Kidney (tissue), 14 donors: Measurements from ENCODE around the gene KMT2C. TPM values are rescaled to one million over a fixed set of nuclear protein-coding genes. Genes with fewer than 3 reads are reported as not detected.

Source experiments
- DNase-seq, 5 donors: peaks; one replicate each; pipeline ENCODE4 v3.0.0-alpha.2; 2013 to 2020
- FAIRE-seq: peaks from 2 replicates; lab custom pipeline; 2012; peaks lifted over from hg19 to GRCh38; lab: Jason Lieb, UNC
- H3K27ac ChIP-seq, 2 donors: one replicate each; pipeline ENCODE4 v1.7.0; 2013; ENCODE audit warnings: low read depth in 2 of 2, low read length in 2 of 2, inconsistent platforms in 1 of 2
- H3K27me3 ChIP-seq: one replicate; pipeline ENCODE4 v1.7.1; 2013; ENCODE audit warnings: low read length, inconsistent platforms; ENCODE audit not compliant: control insufficient read depth, insufficient read depth
- H3K36me3 ChIP-seq, 3 donors: one replicate each; pipeline versions ENCODE4 v1.7.0 to v1.7.1; 2013; ENCODE audit warnings: low read length in 3 of 3, control low read depth in 1 of 3, inconsistent platforms in 1 of 3; ENCODE audit not compliant: insufficient read depth in 3 of 3, control insufficient read depth in 2 of 3
- H3K4me1 ChIP-seq, 3 donors: one replicate each; pipeline versions ENCODE4 v1.7.0 to v1.7.1; 2013; ENCODE audit warnings: low read length in 3 of 3, inconsistent platforms in 1 of 3, low read depth in 1 of 3; ENCODE audit not compliant: control insufficient read depth in 2 of 3, insufficient read depth in 2 of 3
- H3K4me3 ChIP-seq, 3 donors: one replicate each; pipeline versions ENCODE4 v1.7.0 to v1.8.1; 2013; ENCODE audit warnings: low read length in 3 of 3, control low read depth in 1 of 3, inconsistent platforms in 1 of 3
- H3K9ac ChIP-seq, 3 donors: one replicate each; pipeline versions ENCODE4 v1.7.0 to v1.7.1; 2013; ENCODE audit warnings: low read length in 3 of 3, control low read depth in 1 of 3, inconsistent platforms in 1 of 3
- H3K9me3 ChIP-seq, 3 donors: one replicate each; pipeline versions ENCODE4 v1.7.0 to v1.7.1; 2013; ENCODE audit warnings: low read length in 3 of 3, control low read depth in 1 of 3, inconsistent platforms in 1 of 3; ENCODE audit not compliant: control insufficient read depth in 2 of 3, insufficient read depth in 1 of 3
- CTCF ChIP-seq: IDR thresholded peaks from 3 replicates; pipeline ENCODE4 v1.5.1; 2012; ENCODE audit warnings: mild to moderate bottlenecking, moderate library complexity, borderline replicate concordance; ENCODE audit not compliant: insufficient read depth; ENCODE audit errors: extremely low read depth
- intact Hi-C: fragments of 100-400 bp; cut with DNase I; formaldehyde crosslinking; loops from one replicate; pipeline ENCODE4 v1.11.1; 2022
- polyA plus RNA-seq: library from polyadenylated mRNA; stranded (reverse); fragments of 350-450 nt; fragmentation: Illumina TruSeq; extraction: RNeasy Lipid Tissue Mini Kit (QIAGEN cat#74804); gene quantifications from one replicate; pipeline ENCODE4 v1.2.3, GENCODE V29; 2014; ENCODE audit warnings: low read depth, low replicate concordance; ENCODE audit not compliant: insufficient read depth
- total RNA-seq: library from RNA; stranded (reverse); fragmentation: NEBNext Ultra II Directional; extraction: Animal tissue kit (Norgen Biotek cat#: 25700); gene quantifications from one replicate; pipeline ENCODE4 v1.2.1, GENCODE V29; 2021
- donor health status: control.
- donor health status: control.
- donor health status: control.
- donor health status: control.
- donor health status: control.
- donor health status: DM: yes; HTN: yes; CAD: no.
- donor health status: Normal renal cell carcinoma (clear cell type).

KMT2C gene
- total and polyA plus RNA-seq, 2 donors from 2014 or later = 4.8 to 102 TPM

DNA sequence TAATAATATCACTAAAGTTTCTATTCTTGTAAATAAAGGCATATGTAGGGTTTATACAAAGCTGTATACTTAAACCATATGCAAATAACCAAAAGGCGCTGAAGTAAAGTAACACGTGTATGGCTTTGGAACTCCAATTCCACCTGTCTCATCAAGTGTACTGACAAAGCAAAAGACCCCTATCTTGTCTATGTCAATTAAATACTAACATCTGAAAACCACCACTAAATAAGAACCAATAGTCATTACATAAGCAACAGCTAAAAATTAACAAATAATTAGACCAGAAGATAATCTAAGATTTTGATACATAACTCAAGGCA is 93.9 kb downstream of the KMT2C start:
- intact Hi-C loops = no loop called here
- FAIRE-seq = no peak
- no peak overlapping the region for H3K4me3 ChIP-seq
- H3K4me1 ChIP-seq = peaks cover 0 to 8% (median 4%) of the 10 kb centered on the region in 3 donors
- no peaks in the 10 kb centered on the region for H3K36me3 ChIP-seq
- no peak overlapping the region for H3K27ac ChIP-seq
- no peaks in the 10 kb centered on the region for H3K27me3 ChIP-seq
- DNase-seq = no peak
- peak overlapping the region in 1 of 3 donors; percentile 16 for H3K9ac ChIP-seq
- TF ChIP-seq CTCF = no peak
- no peaks in the 10 kb centered on the region for H3K9me3 ChIP-seq

DNA sequence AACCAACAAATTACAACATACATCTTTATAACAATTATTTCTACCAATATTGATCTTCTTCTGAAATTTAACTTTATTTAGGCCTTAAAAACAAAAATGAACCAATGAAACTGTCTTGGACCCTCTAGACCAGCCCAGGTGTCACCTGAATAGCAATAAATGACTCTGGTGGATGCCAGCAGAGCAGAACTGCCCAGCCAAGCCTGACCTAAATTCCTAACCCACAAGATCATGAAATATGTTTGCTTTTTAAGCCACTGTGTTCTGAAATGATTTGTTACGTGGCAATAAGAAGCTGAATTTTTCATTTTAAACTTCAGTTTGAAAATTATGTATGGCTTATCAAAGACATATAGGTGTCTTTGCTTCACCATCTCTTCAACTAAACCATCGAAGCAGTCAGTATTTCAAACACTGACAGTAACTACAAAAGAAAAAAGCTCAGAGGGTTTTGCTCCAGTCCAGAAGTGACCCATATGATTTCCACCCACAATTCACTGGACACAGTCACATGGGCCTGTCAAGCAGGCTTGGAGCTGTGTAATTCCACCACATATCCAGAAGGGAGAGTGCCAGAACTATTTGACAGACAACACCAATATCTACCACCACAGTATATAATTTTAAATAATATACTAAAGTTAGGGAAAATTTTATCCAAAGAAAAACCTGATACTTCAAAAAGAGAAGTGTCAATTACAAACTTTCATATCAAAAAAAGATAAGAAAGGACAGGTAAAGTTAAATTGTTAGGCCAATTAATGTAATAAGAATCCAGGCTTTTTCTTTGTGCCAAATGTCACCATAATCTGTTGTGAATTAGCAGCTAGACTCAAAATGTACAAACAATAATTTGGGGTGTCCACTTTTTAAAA is 94.5 kb downstream of the KMT2C start:
- H3K9me3 ChIP-seq = no peaks in the 10 kb centered on the region
- peak overlapping the region in 1 of 3 donors; percentile 16 for H3K9ac ChIP-seq
- H3K27me3 ChIP-seq = no peaks in the 10 kb centered on the region
- intact Hi-C loops = no loop called here
- peaks cover 0 to 8% (median 5%) of the 10 kb centered on the region in 3 donors for H3K4me1 ChIP-seq
- no peaks in the 10 kb centered on the region for H3K36me3 ChIP-seq
- peak overlapping the region in 1 of 3 donors; percentile 29 for H3K4me3 ChIP-seq
- DNase-seq (peak in 3 of 5 donors; percentile 34 to 74 (median 68)), FAIRE-seq (peak; percentile 88)
- peak overlapping the region in 1 of 2 donors; percentile 43 for H3K27ac ChIP-seq
- TF ChIP-seq CTCF = peak; percentile 65

- intact Hi-C loops = no loop called here
- Histone ChIP-seq H3K27me3 (no peaks in the 10 kb centered on the region), H3K9ac (no peak overlapping the region), H3K4me3 (no peak overlapping the region), H3K36me3 (no peaks in the 10 kb centered on the region), H3K9me3 (no peaks in the 10 kb centered on the region), H3K4me1 (peaks cover 0 to 9% (median 8%) of the 10 kb centered on the region in 3 donors), H3K27ac (no peak overlapping the region)
- TF ChIP-seq CTCF = no peak
- DNase-seq (no peak), FAIRE-seq (no peak)
These were observed 95.6 kb downstream of the KMT2C start for GRCh38 chr7:152340161-152340560.
